ENCODE data around the gene MFSD12.

The MFSD12 gene

DNA sequence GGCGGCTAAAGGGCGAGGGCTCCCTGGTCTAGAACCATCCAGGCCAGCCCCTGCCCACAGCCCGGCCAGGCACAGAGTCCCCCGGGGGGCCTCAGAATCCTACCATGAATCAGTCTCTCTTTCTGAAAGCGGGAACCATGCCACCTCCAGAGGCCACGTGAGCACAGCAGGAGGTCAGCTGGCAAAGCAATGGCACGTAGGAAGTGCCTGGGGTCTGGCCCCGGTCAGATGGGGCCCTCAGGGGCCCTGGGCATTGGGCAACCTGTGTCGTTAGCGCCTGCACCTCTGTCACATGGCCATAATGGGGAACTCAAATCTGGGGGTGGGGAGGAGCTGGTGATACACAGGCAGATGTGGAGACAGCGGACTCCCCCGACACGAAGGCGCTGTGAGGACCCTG is 8.8 kb downstream of the MFSD12 start:
- peaks cover 20% of the 10 kb centered on the region for H3K36me3 ChIP-seq (ENCODE audit: control insufficient read depth, insufficient read depth, low read length)
- no peaks in the 10 kb centered on the region for H3K4me1 ChIP-seq (ENCODE audit: control insufficient read depth, insufficient read depth, low read length)
- no peaks in the 10 kb centered on the region for H3K9me3 ChIP-seq (ENCODE audit: control insufficient read depth, insufficient read depth, low read length)
- H3K27me3 ChIP-seq (ENCODE audit: control insufficient read depth, insufficient read depth, low read length) = no peaks in the 10 kb centered on the region
- no peak overlapping the region for H3K4me3 ChIP-seq (ENCODE audit: low read depth, low read length)
- H3K9ac ChIP-seq (ENCODE audit: low read depth, low read length) = no peak overlapping the region

DNA sequence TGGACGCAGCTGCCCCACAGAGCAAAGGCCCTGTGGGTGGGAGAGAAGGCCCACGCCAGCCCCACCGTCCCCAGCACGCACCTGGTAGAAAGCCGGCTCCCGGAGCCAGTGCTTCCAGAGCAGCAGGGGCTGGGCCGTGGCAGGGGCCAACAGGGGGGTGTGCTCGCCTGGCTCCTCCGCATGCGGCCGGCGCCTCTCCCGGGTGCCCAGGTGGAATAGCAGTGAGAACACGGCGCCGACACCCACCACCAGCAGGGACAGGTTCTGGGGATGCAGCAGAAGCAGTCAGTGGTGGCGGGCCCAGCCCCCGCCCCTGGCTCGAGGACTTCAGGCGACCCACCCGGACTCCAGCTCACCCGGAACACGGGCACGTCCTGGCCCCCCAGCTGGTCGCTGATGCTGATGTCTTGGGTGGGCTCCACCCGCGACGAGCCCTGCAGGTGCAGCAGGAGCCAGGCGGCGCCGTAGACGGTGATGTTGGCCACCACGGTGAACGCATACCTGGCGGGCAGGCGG is 9.6 kb downstream of the MFSD12 start:
- Histone ChIP-seq H3K9ac (ENCODE audit: low read depth, low read length) (no peak overlapping the region), H3K4me1 (ENCODE audit: control insufficient read depth, insufficient read depth, low read length) (no peaks in the 10 kb centered on the region), H3K27me3 (ENCODE audit: control insufficient read depth, insufficient read depth, low read length) (no peaks in the 10 kb centered on the region), H3K4me3 (ENCODE audit: low read depth, low read length) (no peak overlapping the region), H3K36me3 (ENCODE audit: control insufficient read depth, insufficient read depth, low read length) (peaks cover 23% of the 10 kb centered on the region), H3K9me3 (ENCODE audit: control insufficient read depth, insufficient read depth, low read length) (no peaks in the 10 kb centered on the region)

DNA sequence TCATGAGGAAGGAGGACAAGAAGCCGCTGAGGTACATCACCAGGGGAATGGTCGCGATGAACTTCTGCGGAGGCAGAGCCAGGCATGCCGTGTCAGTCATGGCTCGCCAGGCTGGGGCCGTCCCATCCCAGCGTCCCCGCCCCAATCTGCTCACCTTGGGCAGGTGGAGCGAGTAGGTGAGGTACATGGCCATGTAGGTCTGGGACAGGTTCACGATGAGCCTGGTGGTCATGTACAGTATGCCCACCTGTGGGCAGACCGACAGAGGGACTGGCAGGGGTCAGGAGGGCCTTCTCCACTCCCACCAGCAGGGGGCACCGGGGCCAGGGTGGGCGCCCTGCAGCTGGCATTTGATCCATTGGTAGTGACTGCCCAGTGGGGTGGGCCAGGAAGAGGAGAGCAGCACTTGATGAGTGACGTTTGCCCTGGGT is 10.1 kb downstream of the MFSD12 start:
- H3K27me3 ChIP-seq (ENCODE audit: control insufficient read depth, insufficient read depth, low read length) = no peaks in the 10 kb centered on the region
- H3K9me3 ChIP-seq (ENCODE audit: control insufficient read depth, insufficient read depth, low read length) = no peaks in the 10 kb centered on the region
- H3K4me3 ChIP-seq (ENCODE audit: low read depth, low read length) = no peak overlapping the region
- H3K9ac ChIP-seq (ENCODE audit: low read depth, low read length) = no peak overlapping the region
- no peaks in the 10 kb centered on the region for H3K4me1 ChIP-seq (ENCODE audit: control insufficient read depth, insufficient read depth, low read length)
- peaks cover 25% of the 10 kb centered on the region for H3K36me3 ChIP-seq (ENCODE audit: control insufficient read depth, insufficient read depth, low read length)

DNA sequence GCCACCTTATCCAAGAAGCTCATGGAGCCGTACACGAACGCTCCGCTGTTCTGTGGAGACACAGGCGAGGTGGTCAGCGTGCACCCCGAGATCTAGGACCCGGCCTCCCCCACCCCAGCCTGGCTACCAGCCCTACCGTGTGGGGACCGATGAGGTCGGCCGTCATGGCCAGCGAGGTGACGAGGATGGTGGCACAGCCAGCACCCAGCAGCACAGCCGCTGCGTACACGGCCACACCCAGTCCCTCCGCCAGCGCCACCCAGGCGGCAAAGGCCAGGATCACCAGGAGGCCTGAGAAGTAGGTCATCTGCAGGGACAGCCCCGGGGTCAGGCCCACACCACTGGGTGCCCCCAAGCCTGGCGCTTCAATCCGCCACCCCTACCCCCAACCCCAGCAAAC is 11.3 kb downstream of the MFSD12 start:
- H3K4me3 ChIP-seq (ENCODE audit: low read depth, low read length) = no peak overlapping the region
- H3K36me3 ChIP-seq (ENCODE audit: control insufficient read depth, insufficient read depth, low read length) = peaks cover 25% of the 10 kb centered on the region
- no peaks in the 10 kb centered on the region for H3K9me3 ChIP-seq (ENCODE audit: control insufficient read depth, insufficient read depth, low read length)
- no peaks in the 10 kb centered on the region for H3K4me1 ChIP-seq (ENCODE audit: control insufficient read depth, insufficient read depth, low read length)
- H3K9ac ChIP-seq (ENCODE audit: low read depth, low read length) = no peak overlapping the region
- H3K27me3 ChIP-seq (ENCODE audit: control insufficient read depth, insufficient read depth, low read length) = no peaks in the 10 kb centered on the region

DNA sequence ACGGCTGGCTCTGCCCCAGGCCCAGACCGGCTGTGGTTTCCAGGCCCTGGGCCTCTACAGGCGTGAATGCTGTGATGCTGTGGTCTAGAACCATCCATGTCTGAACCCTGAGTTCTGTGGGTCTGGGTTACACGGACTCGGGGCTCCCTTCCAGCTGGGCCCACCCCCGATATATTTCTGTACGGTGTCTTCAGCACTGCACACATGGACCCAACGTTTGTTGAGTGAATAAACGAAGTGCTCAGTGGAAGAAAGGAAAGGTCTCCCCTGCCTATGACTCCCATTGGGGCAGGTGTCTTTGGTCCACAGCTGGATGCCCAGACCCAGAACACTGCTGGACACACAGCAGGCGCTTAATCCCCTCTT is 11.7 kb downstream of the MFSD12 start:
- H3K27me3 ChIP-seq (ENCODE audit: control insufficient read depth, insufficient read depth, low read length) = no peaks in the 10 kb centered on the region
- peaks cover 22% of the 10 kb centered on the region for H3K36me3 ChIP-seq (ENCODE audit: control insufficient read depth, insufficient read depth, low read length)
- no peaks in the 10 kb centered on the region for H3K9me3 ChIP-seq (ENCODE audit: control insufficient read depth, insufficient read depth, low read length)
- no peak overlapping the region for H3K9ac ChIP-seq (ENCODE audit: low read depth, low read length)
- no peaks in the 10 kb centered on the region for H3K4me1 ChIP-seq (ENCODE audit: control insufficient read depth, insufficient read depth, low read length)
- H3K4me3 ChIP-seq (ENCODE audit: low read depth, low read length) = no peak overlapping the region

DNA sequence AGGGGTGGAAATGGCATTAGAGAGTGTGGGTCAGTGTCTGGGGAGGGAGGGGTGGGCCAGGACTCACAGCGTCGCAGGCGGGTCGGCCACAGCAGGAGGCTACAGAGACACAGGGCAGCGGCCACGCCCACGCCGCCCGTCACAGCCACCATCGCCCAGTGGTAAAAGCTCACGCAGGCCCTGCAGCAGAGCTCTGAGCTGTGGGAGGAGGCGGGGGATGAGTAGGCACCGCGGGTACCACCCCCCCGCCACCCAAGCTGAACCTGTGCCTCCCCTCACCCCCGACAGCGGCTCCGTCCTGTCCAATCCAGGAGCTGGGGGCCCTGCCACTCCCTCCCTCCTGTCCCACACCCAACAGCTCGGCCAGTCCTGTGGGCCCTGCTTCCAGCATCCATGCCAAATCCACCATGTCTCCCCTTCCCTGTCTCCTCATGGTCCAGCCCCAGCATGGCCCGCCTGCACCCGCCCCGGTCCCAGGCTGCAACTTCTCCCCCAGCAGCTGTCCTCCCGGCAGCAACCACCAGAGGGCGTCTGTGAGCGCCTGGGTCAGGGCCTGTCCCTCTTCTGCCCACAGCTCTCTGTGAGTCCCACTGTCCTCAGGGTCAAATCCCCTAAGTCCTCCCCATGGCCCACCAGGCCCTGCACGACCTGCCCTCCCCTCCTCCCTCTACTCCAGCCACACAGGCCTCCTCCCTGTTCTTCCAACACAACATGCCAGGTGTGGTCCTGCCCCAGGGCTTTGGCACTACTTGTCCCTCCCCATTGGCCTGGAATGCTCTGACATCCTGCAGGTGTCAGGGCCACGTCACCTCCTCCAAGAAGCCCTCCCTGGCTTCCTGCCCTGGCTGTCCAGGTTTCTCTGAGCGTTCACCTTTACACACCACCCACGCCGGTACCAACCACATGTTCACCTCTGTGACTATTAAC is 12.4 kb downstream of the MFSD12 start:
- H3K4me1 ChIP-seq (ENCODE audit: control insufficient read depth, insufficient read depth, low read length) = no peaks in the 10 kb centered on the region
- no peaks in the 10 kb centered on the region for H3K9me3 ChIP-seq (ENCODE audit: control insufficient read depth, insufficient read depth, low read length)
- H3K4me3 ChIP-seq (ENCODE audit: low read depth, low read length) = no peak overlapping the region
- no peak overlapping the region for H3K9ac ChIP-seq (ENCODE audit: low read depth, low read length)
- H3K27me3 ChIP-seq (ENCODE audit: control insufficient read depth, insufficient read depth, low read length) = no peaks in the 10 kb centered on the region
- H3K36me3 ChIP-seq (ENCODE audit: control insufficient read depth, insufficient read depth, low read length) = peaks cover 22% of the 10 kb centered on the region

DNA sequence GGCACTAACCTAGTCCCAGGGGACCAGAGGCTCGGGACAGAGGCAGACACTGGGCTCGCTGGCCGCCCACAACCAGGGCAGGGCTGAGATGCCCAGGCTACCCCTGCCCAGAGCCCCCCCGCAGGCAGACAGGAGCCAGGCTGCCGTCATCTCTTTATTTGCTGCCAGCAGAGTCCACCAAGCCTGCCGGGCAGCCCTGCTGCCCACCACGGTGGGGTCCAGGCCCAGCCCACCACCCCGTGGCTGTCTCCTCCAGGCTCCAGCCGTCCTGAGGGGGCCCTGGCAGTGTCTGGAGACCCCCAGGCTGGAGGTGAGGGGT is 13.4 kb downstream of the MFSD12 start:
- H3K4me1 ChIP-seq (ENCODE audit: control insufficient read depth, insufficient read depth, low read length) = no peaks in the 10 kb centered on the region
- H3K9me3 ChIP-seq (ENCODE audit: control insufficient read depth, insufficient read depth, low read length) = no peaks in the 10 kb centered on the region
- H3K27me3 ChIP-seq (ENCODE audit: control insufficient read depth, insufficient read depth, low read length) = no peaks in the 10 kb centered on the region
- H3K9ac ChIP-seq (ENCODE audit: low read depth, low read length) = no peak overlapping the region
- H3K4me3 ChIP-seq (ENCODE audit: low read depth, low read length) = no peak overlapping the region
- peaks cover 22% of the 10 kb centered on the region for H3K36me3 ChIP-seq (ENCODE audit: control insufficient read depth, insufficient read depth, low read length)

DNA sequence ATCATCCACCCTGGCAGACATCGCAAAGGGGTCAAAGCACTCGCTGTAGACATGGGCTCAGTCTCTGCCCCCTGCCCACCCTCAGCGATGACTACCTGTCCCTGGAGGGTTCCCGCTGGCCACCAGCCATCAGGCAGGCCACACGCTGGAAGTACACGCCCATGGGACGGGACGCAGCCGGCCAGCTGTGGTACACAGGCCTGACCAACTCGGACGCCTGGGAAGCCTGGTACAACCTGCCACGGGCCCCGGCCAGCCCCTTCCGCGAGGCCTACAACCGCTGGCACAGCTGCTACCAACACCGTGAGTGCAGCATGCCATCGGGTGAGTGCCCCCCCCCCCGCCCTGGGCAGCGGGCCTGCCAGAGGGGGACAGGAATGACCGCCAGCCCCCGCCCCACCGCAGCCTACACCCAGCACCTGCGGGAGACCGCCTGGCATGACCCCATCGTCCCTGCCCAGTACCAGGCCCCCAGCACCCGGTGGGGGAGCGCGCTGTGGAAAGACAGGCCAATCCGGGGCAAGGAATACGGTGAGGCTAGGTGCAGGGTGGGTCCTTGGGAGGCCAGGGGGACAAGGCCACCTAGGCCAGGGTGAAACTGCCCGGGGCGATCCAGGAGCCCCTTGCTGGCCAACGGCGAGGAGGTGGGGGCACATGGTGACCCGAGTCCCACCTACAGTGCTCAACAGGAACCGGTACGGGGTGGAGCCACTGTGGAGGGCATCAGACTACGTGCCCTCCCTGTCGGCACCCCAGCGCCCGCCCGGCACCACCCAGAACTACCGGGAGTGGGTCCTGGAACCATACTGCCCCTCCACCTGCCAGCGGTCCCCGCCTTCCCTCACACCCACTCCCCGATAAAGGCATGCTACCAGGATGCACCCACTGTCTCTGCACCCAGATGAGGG is 14.0 kb downstream of the MFSD12 start:
- H3K9ac ChIP-seq (ENCODE audit: low read depth, low read length) = no peak overlapping the region
- no peaks in the 10 kb centered on the region for H3K9me3 ChIP-seq (ENCODE audit: control insufficient read depth, insufficient read depth, low read length)
- peaks cover 22% of the 10 kb centered on the region for H3K36me3 ChIP-seq (ENCODE audit: control insufficient read depth, insufficient read depth, low read length)
- peaks cover 5% of the 10 kb centered on the region for H3K4me1 ChIP-seq (ENCODE audit: control insufficient read depth, insufficient read depth, low read length)
- H3K4me3 ChIP-seq (ENCODE audit: low read depth, low read length) = no peak overlapping the region
- no peaks in the 10 kb centered on the region for H3K27me3 ChIP-seq (ENCODE audit: control insufficient read depth, insufficient read depth, low read length)

DNA sequence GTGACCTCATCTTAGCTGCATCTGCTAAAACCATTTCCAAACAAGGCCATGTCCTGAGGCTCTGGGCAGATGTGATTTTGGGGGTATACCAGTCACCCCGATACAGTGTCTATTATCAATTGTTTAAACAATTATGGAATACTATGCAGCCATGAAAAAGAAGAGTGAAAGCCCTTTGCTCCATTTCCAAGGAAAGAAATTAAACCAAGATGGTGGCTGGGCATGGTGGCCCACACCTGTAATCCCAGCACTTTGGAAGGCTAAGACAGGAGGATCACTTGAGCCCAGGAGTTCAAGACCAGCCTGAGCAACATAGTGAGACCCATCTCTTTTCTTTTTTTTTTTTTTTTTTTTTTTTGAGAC is 17.6 kb downstream of the MFSD12 start:
- Histone ChIP-seq H3K4me1 (ENCODE audit: control insufficient read depth, insufficient read depth, low read length) (peaks cover 5% of the 10 kb centered on the region), H3K9ac (ENCODE audit: low read depth, low read length) (no peak overlapping the region), H3K36me3 (ENCODE audit: control insufficient read depth, insufficient read depth, low read length) (peaks cover 17% of the 10 kb centered on the region), H3K9me3 (ENCODE audit: control insufficient read depth, insufficient read depth, low read length) (no peaks in the 10 kb centered on the region), H3K27me3 (ENCODE audit: control insufficient read depth, insufficient read depth, low read length) (no peaks in the 10 kb centered on the region), H3K4me3 (ENCODE audit: low read depth, low read length) (no peak overlapping the region)

DNA sequence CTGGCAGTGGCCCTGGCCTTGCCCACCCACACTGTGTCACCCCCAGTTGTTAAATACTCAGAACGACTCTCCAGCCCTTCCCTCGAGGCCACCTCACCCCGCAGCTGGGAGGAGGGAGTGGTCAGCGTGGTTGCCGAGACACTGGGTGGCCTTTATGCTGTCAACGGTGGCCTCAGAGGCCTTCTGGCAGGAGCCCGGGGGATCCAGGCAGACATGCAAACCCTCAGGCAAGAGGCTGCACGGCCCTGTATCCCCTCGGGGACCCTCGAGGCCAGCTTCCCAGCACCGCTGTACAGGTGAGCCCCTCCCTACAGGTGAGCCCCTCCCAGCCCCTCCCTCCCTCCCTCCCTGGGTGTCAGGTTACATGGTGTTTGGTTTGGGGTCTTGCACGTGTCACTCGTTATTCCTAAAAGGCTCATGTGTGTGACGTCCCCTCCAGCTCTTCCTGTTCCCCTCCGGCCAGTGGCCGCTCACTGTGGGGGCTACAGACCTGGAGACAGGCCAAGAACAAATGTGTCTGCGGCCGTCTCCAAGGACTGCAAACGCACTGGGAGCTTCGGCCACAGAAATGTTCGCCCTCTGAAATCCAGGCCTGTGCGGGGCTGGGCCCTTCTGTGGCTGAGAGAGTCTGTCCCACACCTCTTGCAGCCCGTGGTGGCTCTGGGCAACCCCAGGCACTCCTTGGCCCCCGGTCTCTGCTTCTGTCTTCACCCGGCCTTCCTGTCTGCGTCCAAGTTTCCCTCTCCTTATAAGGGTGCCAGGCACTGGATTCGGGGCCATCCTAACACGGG is 18.2 kb downstream of the MFSD12 start, which contains the start of gene TEKTIP1:
Gene TEKTIP1, plus strand, starts transcription at position 210 of the 791 bp plus-strand sequence. Its CDS starts 4 bp downstream, at position 214.
- Histone ChIP-seq H3K9ac (ENCODE audit: low read depth, low read length) (no peak within 1 kb of the TSS), H3K4me3 (ENCODE audit: low read depth, low read length) (no peak within 1 kb of the TSS), H3K36me3 (ENCODE audit: control insufficient read depth, insufficient read depth, low read length) (peaks cover 22% of the 10 kb centered on the region), H3K27me3 (ENCODE audit: control insufficient read depth, insufficient read depth, low read length) (no peaks in the 10 kb centered on the region), H3K4me1 (ENCODE audit: control insufficient read depth, insufficient read depth, low read length) (peaks cover 5% of the 10 kb centered on the region), H3K9me3 (ENCODE audit: control insufficient read depth, insufficient read depth, low read length) (no peaks in the 10 kb centered on the region)

DNA sequence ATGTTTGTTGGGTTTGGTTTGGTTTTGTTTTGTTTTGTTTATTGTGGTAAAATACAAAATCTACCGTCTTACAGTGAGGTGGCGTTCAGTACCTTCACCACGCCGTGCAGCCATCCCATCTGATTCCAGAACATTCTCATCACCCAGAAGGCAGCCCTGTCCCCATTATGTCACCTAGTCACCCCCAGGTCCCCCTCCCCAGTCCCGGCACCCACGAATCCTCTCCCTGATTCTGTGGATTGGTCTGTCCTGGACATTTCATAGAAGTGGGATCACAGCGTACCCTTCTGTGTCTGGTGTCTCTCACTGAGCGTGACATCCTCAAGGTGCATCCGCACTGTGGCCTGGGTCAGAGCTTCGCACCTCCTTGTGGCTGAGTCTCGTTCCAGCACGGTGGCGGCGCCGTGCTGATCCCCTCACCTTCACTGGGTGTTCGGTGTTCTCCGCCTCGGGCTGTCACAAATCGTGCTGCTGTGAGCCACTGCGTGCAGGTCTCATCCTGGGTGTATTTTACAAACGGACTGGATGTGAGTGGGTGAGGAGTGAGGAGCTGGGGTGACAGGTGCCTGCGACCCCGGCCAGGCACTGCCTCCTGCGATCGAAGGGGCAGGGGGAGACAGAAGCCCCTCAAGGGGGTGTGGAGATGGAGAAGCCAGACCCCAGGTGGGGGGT is 19.0 kb downstream of the MFSD12 start:
- Histone ChIP-seq H3K27me3 (ENCODE audit: control insufficient read depth, insufficient read depth, low read length) (no peaks in the 10 kb centered on the region), H3K9ac (ENCODE audit: low read depth, low read length) (no peak overlapping the region), H3K9me3 (ENCODE audit: control insufficient read depth, insufficient read depth, low read length) (no peaks in the 10 kb centered on the region), H3K4me1 (ENCODE audit: control insufficient read depth, insufficient read depth, low read length) (peaks cover 5% of the 10 kb centered on the region), H3K4me3 (ENCODE audit: low read depth, low read length) (no peak overlapping the region), H3K36me3 (ENCODE audit: control insufficient read depth, insufficient read depth, low read length) (peaks cover 25% of the 10 kb centered on the region)

Data from iPS-15b (cell line).